ENCODE measurements around the gene POLR3B. TPM values are rescaled to one million over a fixed set of nuclear protein-coding genes. Genes with fewer than 3 reads are reported as not detected.

Gene POLR3B
- total RNA-seq, 1 donor from 2014 or later: 8.9 TPM

- no peaks in the 10 kb centered on the region for H3K9me3 Mint-ChIP-seq
- no peaks in the 10 kb centered on the region for H3K27me3 Mint-ChIP-seq (ENCODE audit: low read depth)
- intact Hi-C loops (cut with micrococcal nuclease): no loop called here
- H3K36me3 Mint-ChIP-seq (ENCODE audit: low read depth): no peaks in the 10 kb centered on the region
- no peaks in the 10 kb centered on the region for H3K4me1 Mint-ChIP-seq (ENCODE audit: low read depth)
- H3K4me3 Mint-ChIP-seq (ENCODE audit: low read depth): no peak overlapping the region
- DNase-seq (ENCODE audit: low spot score): no peak
- H3K27ac Mint-ChIP-seq: no peak overlapping the region
These were observed 72.1 kb downstream of the POLR3B start for GRCh38 chr12:106429636-106430035.

DNA sequence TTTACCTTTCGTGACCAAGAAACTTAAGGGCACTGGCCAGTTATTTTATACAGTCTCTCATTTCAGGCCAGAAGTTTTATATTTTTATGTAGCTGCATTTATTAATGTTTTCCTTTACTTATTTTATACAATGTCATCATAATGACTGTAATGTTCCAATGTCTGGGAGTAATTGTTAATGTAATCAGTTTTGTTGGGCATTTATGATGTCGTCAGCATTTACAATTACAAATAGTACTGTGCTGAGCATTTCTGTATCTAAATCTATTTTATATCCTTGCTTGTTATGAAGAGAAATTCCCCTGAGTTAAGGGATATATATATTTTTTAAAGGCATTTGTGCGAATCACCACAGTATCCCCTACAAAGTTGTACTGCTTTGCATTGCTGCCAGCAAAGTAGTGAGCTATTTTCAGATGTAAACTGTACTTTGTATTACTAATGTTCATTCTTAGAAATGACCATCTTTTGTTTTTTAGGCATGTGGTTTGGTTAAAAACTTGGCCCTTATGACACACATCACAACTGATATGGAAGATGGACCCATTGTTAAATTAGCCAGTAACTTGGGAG lies 74.4 kb downstream of the POLR3B start:
- intact Hi-C loops (cut with micrococcal nuclease): no loop called here
- Mint-ChIP-seq H3K27me3 (ENCODE audit: low read depth) (no peaks in the 10 kb centered on the region), H3K9me3 (no peaks in the 10 kb centered on the region), H3K27ac (no peak overlapping the region), H3K4me3 (ENCODE audit: low read depth) (no peak overlapping the region), H3K36me3 (ENCODE audit: low read depth) (peaks cover 7% of the 10 kb centered on the region), H3K4me1 (ENCODE audit: low read depth) (no peaks in the 10 kb centered on the region)
- no peak for DNase-seq (ENCODE audit: low spot score)

DNA sequence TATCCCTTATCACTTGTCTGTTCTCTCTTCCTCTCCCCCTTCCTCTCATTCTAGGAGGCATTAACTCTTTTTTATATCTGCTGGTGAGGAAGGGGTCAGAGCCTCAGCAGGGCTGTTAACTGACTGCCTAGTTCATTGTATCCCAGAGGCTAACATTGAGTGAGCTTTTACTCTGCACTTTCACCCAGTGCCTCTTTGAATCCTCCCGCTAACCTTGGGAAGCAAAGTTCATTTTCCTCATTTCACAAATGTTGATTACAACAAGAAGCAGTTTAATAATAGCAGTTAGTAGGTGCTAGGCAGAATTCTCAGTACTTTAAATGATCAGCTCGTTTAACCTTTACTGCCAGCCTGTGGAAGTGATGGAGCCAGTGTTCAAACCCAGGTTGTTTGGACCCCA lies 75.5 kb downstream of the POLR3B start:
- Mint-ChIP-seq H3K9me3 (no peaks in the 10 kb centered on the region), H3K27ac (no peak overlapping the region), H3K27me3 (ENCODE audit: low read depth) (no peaks in the 10 kb centered on the region), H3K4me1 (ENCODE audit: low read depth) (no peaks in the 10 kb centered on the region), H3K4me3 (ENCODE audit: low read depth) (no peak overlapping the region), H3K36me3 (ENCODE audit: low read depth) (peaks cover 16% of the 10 kb centered on the region)
- DNase-seq (ENCODE audit: low spot score): no peak
- intact Hi-C loops (cut with micrococcal nuclease): no loop called here

DNA sequence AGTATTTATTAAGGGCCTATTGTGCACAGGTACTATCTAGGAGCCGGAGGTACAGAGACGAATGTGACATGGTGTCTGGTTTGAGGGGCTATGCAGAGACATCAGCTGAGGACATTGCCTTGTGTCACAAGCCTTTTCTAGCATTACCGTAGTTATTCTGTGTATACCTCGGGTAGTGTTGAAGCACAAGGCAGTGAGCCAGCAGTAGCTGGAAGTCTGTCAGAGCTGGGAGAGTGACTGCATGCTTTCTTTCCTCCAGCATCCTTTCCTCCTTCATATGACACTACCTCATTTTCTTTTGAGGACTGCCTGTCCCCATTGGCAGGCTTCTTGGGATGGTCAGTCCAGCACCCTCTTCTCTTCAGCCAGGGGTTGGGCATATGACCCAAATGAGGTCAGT lies 77.0 kb downstream of the POLR3B start:
- Mint-ChIP-seq H3K27me3 (ENCODE audit: low read depth) (no peaks in the 10 kb centered on the region), H3K9me3 (no peaks in the 10 kb centered on the region), H3K4me3 (ENCODE audit: low read depth) (no peak overlapping the region), H3K36me3 (ENCODE audit: low read depth) (peaks cover 16% of the 10 kb centered on the region), H3K4me1 (ENCODE audit: low read depth) (no peaks in the 10 kb centered on the region), H3K27ac (no peak overlapping the region)
- no peak for DNase-seq (ENCODE audit: low spot score)
- intact Hi-C loops (cut with micrococcal nuclease): no loop called here

DNA sequence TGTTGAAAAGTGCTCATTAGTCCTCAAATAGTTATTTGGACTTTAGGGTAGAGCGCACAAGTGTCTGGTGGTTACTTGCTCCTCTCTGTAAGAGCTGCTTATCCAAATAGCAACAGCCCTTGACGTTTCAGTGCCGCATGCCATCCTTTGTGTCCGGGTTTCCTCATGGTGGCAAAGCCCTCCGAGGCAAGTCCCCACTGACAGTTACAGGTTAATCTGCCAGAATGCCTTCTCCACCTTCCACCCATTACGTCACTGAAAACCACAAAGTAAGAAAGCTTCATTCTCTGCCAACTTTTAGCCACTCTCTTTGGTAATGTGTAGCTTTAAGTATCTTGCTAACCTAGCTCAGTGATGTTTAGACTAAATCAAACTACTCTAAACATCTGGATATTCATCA lies 78.6 kb downstream of the POLR3B start:
- Mint-ChIP-seq H3K9me3 (no peaks in the 10 kb centered on the region), H3K36me3 (ENCODE audit: low read depth) (peaks cover 23% of the 10 kb centered on the region), H3K27ac (no peak overlapping the region), H3K27me3 (ENCODE audit: low read depth) (no peaks in the 10 kb centered on the region), H3K4me1 (ENCODE audit: low read depth) (no peaks in the 10 kb centered on the region), H3K4me3 (ENCODE audit: low read depth) (no peak overlapping the region)
- intact Hi-C loops (cut with micrococcal nuclease): no loop called here
- DNase-seq (ENCODE audit: low spot score): no peak

DNA sequence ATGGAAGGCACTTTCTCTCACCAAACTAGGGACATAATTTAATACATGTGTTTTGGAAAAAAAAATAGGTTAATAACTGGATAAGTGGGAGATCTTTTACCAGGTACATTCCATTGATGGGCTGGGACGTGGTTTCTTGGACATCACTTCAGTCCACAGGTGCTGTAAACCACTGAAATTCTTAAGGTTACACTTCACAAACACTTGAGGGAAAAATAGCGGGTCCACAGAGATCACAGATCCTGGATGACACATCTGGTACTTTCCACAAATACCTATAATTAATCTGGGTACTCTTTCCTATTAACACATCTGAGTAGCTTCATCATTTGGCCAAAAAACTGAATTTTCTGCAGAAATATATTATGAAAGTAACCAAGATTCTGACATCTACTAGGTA lies 85.0 kb downstream of the POLR3B start:
- intact Hi-C loops (cut with micrococcal nuclease): no loop called here
- no peaks in the 10 kb centered on the region for H3K27me3 Mint-ChIP-seq (ENCODE audit: low read depth)
- H3K4me1 Mint-ChIP-seq (ENCODE audit: low read depth): peaks cover 1% of the 10 kb centered on the region
- no peaks in the 10 kb centered on the region for H3K9me3 Mint-ChIP-seq
- no peak overlapping the region for H3K27ac Mint-ChIP-seq
- no peak overlapping the region for H3K4me3 Mint-ChIP-seq (ENCODE audit: low read depth)
- no peak for DNase-seq (ENCODE audit: low spot score)
- H3K36me3 Mint-ChIP-seq (ENCODE audit: low read depth): peaks cover 11% of the 10 kb centered on the region

DNA sequence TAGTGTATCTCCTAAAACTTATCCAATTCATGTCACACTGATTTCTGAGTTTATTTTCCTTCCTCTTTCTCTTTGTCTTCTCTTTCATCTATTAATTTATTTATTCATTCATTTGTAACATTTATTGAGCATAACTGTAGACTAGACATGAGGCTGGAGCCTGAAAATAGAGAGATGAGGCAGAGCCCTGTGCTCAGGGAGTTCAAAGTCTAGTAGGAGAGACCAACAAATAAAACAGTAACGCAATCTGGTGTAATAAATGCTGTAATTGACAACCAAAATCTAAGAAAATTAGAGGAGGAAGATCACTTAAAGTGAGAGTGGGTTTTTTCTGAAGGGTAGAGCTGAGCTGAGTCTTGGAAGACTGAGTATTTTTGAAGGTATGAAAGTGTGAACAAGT lies 87.5 kb downstream of the POLR3B start:
- no peak for DNase-seq (ENCODE audit: low spot score)
- no peaks in the 10 kb centered on the region for H3K27me3 Mint-ChIP-seq (ENCODE audit: low read depth)
- peaks cover 1% of the 10 kb centered on the region for H3K4me1 Mint-ChIP-seq (ENCODE audit: low read depth)
- H3K27ac Mint-ChIP-seq: no peak overlapping the region
- H3K9me3 Mint-ChIP-seq: no peaks in the 10 kb centered on the region
- H3K4me3 Mint-ChIP-seq (ENCODE audit: low read depth): no peak overlapping the region
- H3K36me3 Mint-ChIP-seq (ENCODE audit: low read depth): peaks cover 6% of the 10 kb centered on the region
- intact Hi-C loops (cut with micrococcal nuclease): no loop called here

DNA sequence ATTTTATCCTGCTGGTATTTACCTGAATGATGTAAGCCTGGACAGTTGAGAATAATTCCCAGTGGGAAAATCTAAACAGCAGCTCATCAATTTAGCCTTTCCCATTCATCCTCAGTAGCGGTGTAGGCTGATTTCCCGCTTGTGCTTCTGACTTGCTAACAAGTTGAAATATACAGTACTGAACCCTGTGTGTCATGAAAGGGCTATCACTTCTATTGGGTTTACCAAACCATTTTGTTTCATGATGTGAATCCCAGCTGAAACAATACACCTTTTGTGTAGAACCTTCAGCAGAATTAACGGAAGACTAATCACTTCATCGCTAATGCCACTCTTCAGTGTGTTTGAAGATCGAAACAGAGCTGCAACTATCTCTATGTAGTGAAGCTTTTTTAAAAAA lies 88.4 kb downstream of the POLR3B start:
- Mint-ChIP-seq H3K27me3 (ENCODE audit: low read depth) (no peaks in the 10 kb centered on the region), H3K36me3 (ENCODE audit: low read depth) (no peaks in the 10 kb centered on the region), H3K9me3 (no peaks in the 10 kb centered on the region), H3K27ac (no peak overlapping the region), H3K4me3 (ENCODE audit: low read depth) (no peak overlapping the region), H3K4me1 (ENCODE audit: low read depth) (peaks cover 1% of the 10 kb centered on the region)
- DNase-seq (ENCODE audit: low spot score): no peak
- intact Hi-C loops (cut with micrococcal nuclease): no loop called here

- Mint-ChIP-seq H3K27me3 (ENCODE audit: low read depth) (no peaks in the 10 kb centered on the region), H3K36me3 (ENCODE audit: low read depth) (no peaks in the 10 kb centered on the region), H3K4me3 (ENCODE audit: low read depth) (no peak overlapping the region), H3K4me1 (ENCODE audit: low read depth) (peaks cover 1% of the 10 kb centered on the region), H3K9me3 (no peaks in the 10 kb centered on the region), H3K27ac (no peak overlapping the region)
- DNase-seq (ENCODE audit: low spot score): no peak
- intact Hi-C loops (cut with micrococcal nuclease): no loop called here
These were observed 89.0 kb downstream of the POLR3B start for GRCh38 chr12:106446419-106447092.

DNA sequence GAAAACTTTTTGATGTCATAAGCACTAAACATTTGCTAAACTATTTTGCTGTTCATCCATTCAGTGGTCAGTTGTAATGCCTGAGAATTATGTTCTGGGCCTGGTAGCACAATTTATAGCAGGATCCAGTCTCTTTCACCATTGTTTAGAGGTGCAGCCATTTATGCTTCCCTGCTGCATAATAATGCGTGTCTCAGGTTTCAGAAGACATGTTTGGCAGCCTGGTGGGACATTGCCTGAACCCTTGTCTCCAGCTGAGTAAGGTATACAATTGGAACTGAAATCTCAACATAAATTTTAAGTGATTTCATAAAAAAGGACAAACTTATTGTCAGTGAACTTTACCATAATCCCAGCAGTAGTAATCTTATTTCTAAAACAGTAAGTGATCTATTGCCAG lies 94.8 kb downstream of the POLR3B start:
- Mint-ChIP-seq H3K27ac (no peak overlapping the region), H3K36me3 (ENCODE audit: low read depth) (peaks cover 7% of the 10 kb centered on the region), H3K9me3 (no peaks in the 10 kb centered on the region), H3K4me1 (ENCODE audit: low read depth) (no peaks in the 10 kb centered on the region), H3K4me3 (ENCODE audit: low read depth) (no peak overlapping the region), H3K27me3 (ENCODE audit: low read depth) (no peaks in the 10 kb centered on the region)
- intact Hi-C loops (cut with micrococcal nuclease): no loop called here
- DNase-seq (ENCODE audit: low spot score): no peak

DNA sequence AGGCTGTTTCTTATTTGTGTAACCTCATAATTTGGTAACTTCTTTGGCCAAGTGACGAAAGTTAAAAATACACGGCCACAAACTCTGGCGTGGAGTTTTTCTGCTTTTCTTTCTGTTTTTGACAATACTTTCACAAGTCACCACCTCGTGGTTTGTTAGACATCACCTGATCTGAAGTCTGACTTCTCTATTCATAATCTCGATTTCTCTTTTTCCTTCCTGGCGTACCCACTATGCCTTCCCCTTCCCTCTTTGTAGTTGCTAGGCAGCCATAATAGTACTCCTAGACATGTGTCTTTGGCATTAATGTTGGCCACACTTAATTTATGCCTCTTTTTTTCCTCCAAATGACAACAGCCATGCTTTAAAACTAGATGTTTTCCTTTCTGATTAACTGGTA lies 97.6 kb downstream of the POLR3B start:
- H3K4me1 Mint-ChIP-seq (ENCODE audit: low read depth): peaks cover 10% of the 10 kb centered on the region
- intact Hi-C loops (cut with micrococcal nuclease): no loop called here
- H3K36me3 Mint-ChIP-seq (ENCODE audit: low read depth): peaks cover 18% of the 10 kb centered on the region
- no peak overlapping the region for H3K4me3 Mint-ChIP-seq (ENCODE audit: low read depth)
- no peaks in the 10 kb centered on the region for H3K9me3 Mint-ChIP-seq
- no peak overlapping the region for H3K27ac Mint-ChIP-seq
- no peak for DNase-seq (ENCODE audit: low spot score)
- H3K27me3 Mint-ChIP-seq (ENCODE audit: low read depth): no peaks in the 10 kb centered on the region

DNA sequence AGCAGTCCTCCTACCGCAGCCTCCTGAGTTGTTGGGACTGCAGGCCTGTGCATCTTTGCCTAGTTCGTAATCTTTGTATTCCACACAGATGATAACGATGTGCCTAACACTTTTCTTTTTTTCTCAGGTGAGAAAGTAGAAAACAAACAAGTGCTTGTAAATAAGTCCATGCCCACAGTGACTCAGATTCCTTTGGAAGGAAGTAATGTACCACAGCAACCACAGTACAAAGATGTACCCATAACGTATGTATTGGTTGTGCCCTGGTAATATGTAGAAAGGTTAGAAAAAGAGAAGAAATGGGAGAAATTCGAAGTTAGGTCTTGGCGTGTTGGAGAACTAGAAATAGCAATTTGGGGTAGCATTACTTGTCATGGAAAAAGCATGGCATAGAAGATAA lies 101.6 kb downstream of the POLR3B start:
- no peaks in the 10 kb centered on the region for H3K27me3 Mint-ChIP-seq (ENCODE audit: low read depth)
- H3K27ac Mint-ChIP-seq: no peak overlapping the region
- H3K4me1 Mint-ChIP-seq (ENCODE audit: low read depth): peaks cover 18% of the 10 kb centered on the region
- DNase-seq (ENCODE audit: low spot score): no peak
- H3K4me3 Mint-ChIP-seq (ENCODE audit: low read depth): no peak overlapping the region
- no peaks in the 10 kb centered on the region for H3K9me3 Mint-ChIP-seq
- intact Hi-C loops (cut with micrococcal nuclease): no loop called here
- H3K36me3 Mint-ChIP-seq (ENCODE audit: low read depth): peaks cover 32% of the 10 kb centered on the region

DNA sequence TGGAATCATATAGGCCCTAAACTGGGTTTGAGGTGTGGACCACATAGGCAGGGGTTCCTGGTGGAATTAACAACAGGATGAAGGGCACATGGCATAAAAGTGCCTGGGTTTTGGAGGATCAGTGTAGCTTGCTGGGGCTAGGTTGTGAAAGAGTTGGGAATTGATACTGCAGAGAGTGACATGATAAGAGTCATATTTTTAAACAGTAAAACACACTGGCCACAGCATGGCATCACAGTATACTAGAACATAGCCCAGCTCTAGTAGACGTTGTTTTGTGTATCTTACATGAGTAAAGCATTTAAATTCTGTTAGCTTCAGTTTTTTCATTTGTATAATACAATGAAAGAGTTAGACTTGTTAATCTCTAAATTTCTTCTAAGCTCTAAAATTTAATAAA lies 102.0 kb downstream of the POLR3B start:
- Mint-ChIP-seq H3K27me3 (ENCODE audit: low read depth) (no peaks in the 10 kb centered on the region), H3K36me3 (ENCODE audit: low read depth) (peaks cover 33% of the 10 kb centered on the region), H3K9me3 (no peaks in the 10 kb centered on the region), H3K4me1 (ENCODE audit: low read depth) (peaks cover 20% of the 10 kb centered on the region), H3K4me3 (ENCODE audit: low read depth) (no peak overlapping the region), H3K27ac (no peak overlapping the region)
- no peak for DNase-seq (ENCODE audit: low spot score)
- intact Hi-C loops (cut with micrococcal nuclease): no loop called here

DNA sequence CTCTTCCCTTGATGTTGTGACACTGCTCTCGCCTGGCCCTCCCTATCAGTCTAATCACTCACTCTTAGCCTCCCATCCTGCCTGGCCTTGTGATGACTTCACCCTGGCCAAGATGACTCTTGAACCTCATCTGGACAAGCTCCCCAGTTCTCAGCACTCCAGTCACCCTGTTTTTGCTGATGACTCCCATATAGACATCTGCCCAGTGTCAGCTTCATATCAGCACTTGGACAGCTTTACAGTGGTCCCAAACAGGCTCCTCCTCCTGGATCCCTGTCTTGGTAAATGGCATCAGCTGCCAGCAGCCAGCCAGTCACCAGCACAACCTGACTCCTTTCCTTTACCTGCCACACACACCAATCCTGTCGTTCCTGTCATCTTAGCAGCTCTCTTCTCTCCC lies 104.2 kb downstream of the POLR3B start:
- Mint-ChIP-seq H3K27ac (no peak overlapping the region), H3K36me3 (ENCODE audit: low read depth) (peaks cover 37% of the 10 kb centered on the region), H3K4me1 (ENCODE audit: low read depth) (peaks cover 20% of the 10 kb centered on the region), H3K27me3 (ENCODE audit: low read depth) (no peaks in the 10 kb centered on the region), H3K4me3 (ENCODE audit: low read depth) (no peak overlapping the region), H3K9me3 (peaks cover 8% of the 10 kb centered on the region)
- intact Hi-C loops (cut with micrococcal nuclease): no loop called here
- no peak for DNase-seq (ENCODE audit: low spot score)

Data from activated T-helper 2 cell treated with anti-CD3 and anti-CD28 coated beads, Interferon-gamma antibody, Interleukin-2, Interleukin-4, amounts not matched to agents 10 μg/mL and 5 μg/mL and 100 μg/mL, durations not matched to agents 14 hours and 24 hours and 36 hours (primary cell).